Peyer's patch (tissue), 4 donors: Measurements from ENCODE around the gene SORBS1. TPM values are rescaled to one million over a fixed set of nuclear protein-coding genes. Genes with fewer than 3 reads are reported as not detected.

ENCODE experiments used
- DNase-seq, 3 donors: peaks; one replicate each; pipeline ENCODE4 v3.0.0-alpha.2; 2017 to 2019
- H3K27ac ChIP-seq, 4 donors: fragments of 200-600 bp; sonication (generic); one replicate each; pipeline ENCODE4 v1.5.1; 2016 to 2019
- H3K27me3 ChIP-seq, 2 donors: fragments of 200-600 bp; sonication (generic); one replicate each; pipeline ENCODE4 v1.5.1; 2019
- H3K36me3 ChIP-seq, 3 donors: fragments of 200-600 bp; sonication (generic); one replicate each; pipeline ENCODE4 v1.5.1; 2016 to 2019
- H3K4me1 ChIP-seq, 4 donors: fragments of 200-600 bp; sonication (generic); one replicate each; pipeline ENCODE4 v1.5.1; 2016 to 2019
- H3K4me3 ChIP-seq, 4 donors: fragments of 200-600 bp; sonication (generic); 1 replicate in 3 of 4; 2 replicates in 1 of 4; pipeline ENCODE4 v1.5.1; 2016 to 2019; ENCODE audit warnings: mild to moderate bottlenecking in 1 of 4
- H3K9me3 ChIP-seq, 4 donors: fragments of 200-600 bp; sonication (generic); one replicate each; pipeline ENCODE4 v1.5.1; 2016 to 2019; ENCODE audit warnings: mild to moderate bottlenecking in 1 of 4
- POLR2A ChIP-seq, 2 donors: fragments of 450-650 bp; IDR thresholded peaks; one replicate each; pipeline ENCODE4 v1.5.1; 2017; ENCODE audit warnings: antibody characterized with exemption in 2 of 2, mild to moderate bottlenecking in 2 of 2, moderate library complexity in 2 of 2
- total RNA-seq, 4 donors: library from RNA; depleted of rRNA; stranded (reverse); fragments of >200 nt; gene quantifications; one replicate each; pipeline ENCODE4 v1.1.0, GENCODE V29; 2016
- TF ChIP-seq, protein P1 (sequence below), 6 experiments: fragments of 450-650 bp in 4 of 6; fragments of 200-600 bp in 2 of 6; sonication (generic) in 1 of 6; IDR thresholded peaks; one replicate each; pipeline ENCODE4 v1.5.1; 2017 to 2019; ENCODE audit warnings: antibody characterized with exemption in 6 of 6, mild to moderate bottlenecking in 3 of 6, moderate library complexity in 1 of 6

Gene SORBS1
- total RNA-seq, 4 donors from 2014 or later: 34.3 to 57.1 (median 48.7) TPM

DNA sequence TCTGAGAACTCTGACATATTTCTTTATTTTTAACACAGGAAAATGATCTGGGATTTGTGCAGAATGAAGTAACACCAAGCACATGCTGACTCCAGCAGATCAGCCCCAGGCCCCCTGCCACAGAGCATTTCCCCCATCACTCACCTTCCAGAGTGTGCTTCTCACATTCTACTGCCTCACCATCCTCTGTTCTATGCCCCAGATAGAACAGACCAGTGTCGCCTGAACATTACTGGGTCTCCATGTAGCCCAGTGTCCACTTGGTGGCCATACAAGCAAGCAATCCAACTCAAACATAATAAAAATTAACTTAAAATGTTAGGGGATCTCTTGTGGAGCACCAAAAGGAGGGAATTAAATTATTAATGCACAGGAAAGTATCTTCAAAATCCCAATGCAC lies 58.8 kb downstream of the SORBS1 start:
- no peak for DNase-seq
- H3K36me3 ChIP-seq: no peaks in the 10 kb centered on the region
- H3K27ac ChIP-seq: peak overlapping the region in 1 of 4 donors; percentile 78
- H3K9me3 ChIP-seq: no peaks in the 10 kb centered on the region
- no peaks in the 10 kb centered on the region for H3K27me3 ChIP-seq
- H3K4me1 ChIP-seq: peaks cover 0 to 5% (median 0%) of the 10 kb centered on the region in 4 donors
- TF ChIP-seq POLR2A (IDR thresholded peaks at IDR 0.05): no peak
- TF ChIP-seq, protein P1, sequence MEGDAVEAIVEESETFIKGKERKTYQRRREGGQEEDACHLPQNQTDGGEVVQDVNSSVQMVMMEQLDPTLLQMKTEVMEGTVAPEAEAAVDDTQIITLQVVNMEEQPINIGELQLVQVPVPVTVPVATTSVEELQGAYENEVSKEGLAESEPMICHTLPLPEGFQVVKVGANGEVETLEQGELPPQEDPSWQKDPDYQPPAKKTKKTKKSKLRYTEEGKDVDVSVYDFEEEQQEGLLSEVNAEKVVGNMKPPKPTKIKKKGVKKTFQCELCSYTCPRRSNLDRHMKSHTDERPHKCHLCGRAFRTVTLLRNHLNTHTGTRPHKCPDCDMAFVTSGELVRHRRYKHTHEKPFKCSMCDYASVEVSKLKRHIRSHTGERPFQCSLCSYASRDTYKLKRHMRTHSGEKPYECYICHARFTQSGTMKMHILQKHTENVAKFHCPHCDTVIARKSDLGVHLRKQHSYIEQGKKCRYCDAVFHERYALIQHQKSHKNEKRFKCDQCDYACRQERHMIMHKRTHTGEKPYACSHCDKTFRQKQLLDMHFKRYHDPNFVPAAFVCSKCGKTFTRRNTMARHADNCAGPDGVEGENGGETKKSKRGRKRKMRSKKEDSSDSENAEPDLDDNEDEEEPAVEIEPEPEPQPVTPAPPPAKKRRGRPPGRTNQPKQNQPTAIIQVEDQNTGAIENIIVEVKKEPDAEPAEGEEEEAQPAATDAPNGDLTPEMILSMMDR (IDR thresholded peaks at IDR 0.05): no peak
- no peak overlapping the region for H3K4me3 ChIP-seq

DNA sequence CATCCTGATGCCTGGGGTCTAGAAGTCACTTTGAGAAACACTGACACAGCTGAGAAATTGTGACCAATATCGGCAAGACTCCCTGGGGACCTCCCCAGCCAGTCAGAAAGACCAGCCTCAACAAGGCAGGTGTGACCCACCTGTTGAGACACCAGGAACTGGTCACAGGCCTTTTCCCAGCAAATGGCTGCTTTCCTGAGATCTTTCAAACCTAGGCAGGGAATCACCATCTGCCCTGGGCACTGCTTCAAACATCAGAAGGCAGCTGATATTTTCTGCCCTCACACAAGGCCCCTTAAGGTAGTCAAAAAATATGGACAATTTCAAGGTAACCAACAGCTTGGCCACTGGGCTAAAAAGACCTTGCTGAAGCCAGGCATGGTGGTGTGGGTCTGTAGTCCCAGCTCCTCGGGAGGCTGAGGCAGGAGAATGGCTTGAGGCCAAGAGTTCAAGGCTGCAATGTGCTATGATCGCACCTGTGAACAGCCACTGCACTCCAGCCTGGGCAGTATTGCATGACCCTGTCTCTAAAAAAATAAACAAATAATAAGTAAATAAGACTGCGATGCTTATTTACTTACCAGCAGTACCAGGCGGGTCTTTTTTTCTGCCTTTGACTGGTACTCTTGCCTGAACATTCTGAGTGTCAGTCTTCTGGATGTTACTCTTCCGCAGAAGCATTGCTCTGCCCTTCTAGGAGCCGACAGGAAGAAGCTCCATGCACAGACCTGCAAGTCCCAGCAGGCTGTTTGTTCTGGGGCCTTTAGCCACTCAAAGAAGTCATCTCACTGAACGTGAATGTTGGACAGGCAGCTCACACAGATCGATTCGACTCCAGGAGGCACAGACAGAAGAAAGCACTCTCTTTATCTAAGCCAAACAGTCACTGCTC lies 59.7 kb downstream of the SORBS1 start:
- TF ChIP-seq, protein P1 (IDR thresholded peaks at IDR 0.05): no peak
- no peak for TF ChIP-seq POLR2A (IDR thresholded peaks at IDR 0.05)
- Histone ChIP-seq H3K27me3 (no peaks in the 10 kb centered on the region), H3K36me3 (no peaks in the 10 kb centered on the region), H3K27ac (peak overlapping the region in 1 of 4 donors; percentile 78), H3K9me3 (no peaks in the 10 kb centered on the region), H3K4me1 (peaks cover 0 to 5% (median 0%) of the 10 kb centered on the region in 4 donors), H3K4me3 (no peak overlapping the region)
- DNase-seq: no peak

DNA sequence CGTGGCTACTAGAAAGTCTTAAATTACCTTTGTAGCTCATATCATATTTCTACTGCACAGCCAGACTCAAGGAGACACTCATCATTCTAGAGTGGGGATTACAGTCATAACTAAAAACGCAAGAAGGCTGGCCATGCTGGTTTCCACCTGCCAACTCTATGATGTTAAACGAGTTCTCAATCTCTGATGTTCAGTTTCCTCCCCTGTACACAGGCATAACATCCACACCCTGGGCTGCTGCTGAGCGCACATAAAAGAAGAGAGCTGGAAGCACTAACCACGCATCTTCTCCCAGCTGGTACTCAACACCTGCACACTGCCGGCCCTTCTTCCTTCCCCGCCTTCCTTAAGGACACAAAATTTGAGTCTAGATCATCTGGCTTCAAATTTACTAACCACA lies 60.5 kb downstream of the SORBS1 start:
- DNase-seq: no peak
- no peak overlapping the region for H3K4me3 ChIP-seq
- H3K4me1 ChIP-seq: peaks cover 0 to 5% (median 0%) of the 10 kb centered on the region in 4 donors
- TF ChIP-seq, protein P1 (IDR thresholded peaks at IDR 0.05): no peak
- no peak for TF ChIP-seq POLR2A (IDR thresholded peaks at IDR 0.05)
- no peaks in the 10 kb centered on the region for H3K9me3 ChIP-seq
- H3K27ac ChIP-seq: peak overlapping the region in 1 of 4 donors; percentile 78
- H3K36me3 ChIP-seq: no peaks in the 10 kb centered on the region
- no peaks in the 10 kb centered on the region for H3K27me3 ChIP-seq

DNA sequence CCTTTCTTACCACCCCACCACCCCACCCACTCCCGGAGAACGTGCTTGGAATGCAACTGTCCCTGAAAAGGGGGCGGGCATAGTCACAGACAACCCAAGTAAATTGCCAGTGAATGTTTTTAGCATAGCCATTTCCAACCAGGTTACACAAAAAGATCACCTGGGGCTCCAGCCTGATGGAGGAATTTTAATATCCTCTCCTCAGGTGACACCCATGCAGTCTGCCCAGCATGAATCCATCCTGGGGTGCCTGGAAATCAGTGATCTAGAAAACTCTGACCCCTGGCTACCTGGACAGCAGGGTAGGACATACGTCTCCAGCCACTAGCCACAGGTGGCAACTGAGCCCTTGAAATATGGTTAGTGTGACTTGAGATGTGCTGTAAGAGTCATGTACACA lies 61.1 kb downstream of the SORBS1 start:
- Histone ChIP-seq H3K27me3 (no peaks in the 10 kb centered on the region), H3K4me3 (no peak overlapping the region), H3K9me3 (no peaks in the 10 kb centered on the region), H3K27ac (peak overlapping the region in 1 of 4 donors; percentile 32), H3K36me3 (no peaks in the 10 kb centered on the region), H3K4me1 (peaks cover 0 to 5% (median 0%) of the 10 kb centered on the region in 4 donors)
- DNase-seq: no peak
- TF ChIP-seq POLR2A (IDR thresholded peaks at IDR 0.05): no peak
- TF ChIP-seq, protein P1 (IDR thresholded peaks at IDR 0.05): no peak

DNA sequence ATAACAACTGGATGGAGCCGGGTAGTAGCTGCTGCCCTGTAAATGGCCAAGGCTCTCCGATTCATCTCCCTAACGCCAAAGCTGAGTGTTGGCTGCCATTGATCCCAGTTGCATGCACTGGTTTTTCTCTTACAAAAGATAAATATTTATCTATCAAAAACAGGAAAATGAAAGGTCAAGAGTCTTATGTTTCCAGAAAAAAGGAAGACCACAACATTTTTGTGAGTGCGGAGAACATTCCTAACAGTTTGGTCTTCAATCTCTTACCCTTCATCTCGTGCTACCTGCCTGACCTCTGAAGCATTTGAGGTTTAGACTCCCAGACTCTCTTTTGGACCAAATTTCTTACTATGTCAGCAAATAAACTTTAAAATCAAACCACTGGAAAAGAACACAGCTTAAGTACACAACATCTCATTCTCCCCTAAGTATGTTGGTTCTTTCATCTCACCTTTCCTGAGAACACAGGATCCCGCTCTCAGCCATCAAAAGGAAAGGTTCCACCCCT lies 61.6 kb downstream of the SORBS1 start:
- Histone ChIP-seq H3K27me3 (no peaks in the 10 kb centered on the region), H3K4me3 (no peak overlapping the region), H3K9me3 (no peaks in the 10 kb centered on the region), H3K27ac (peak overlapping the region in 1 of 4 donors; percentile 32), H3K4me1 (peaks cover 0 to 5% (median 0%) of the 10 kb centered on the region in 4 donors), H3K36me3 (no peaks in the 10 kb centered on the region)
- TF ChIP-seq, protein P1 (IDR thresholded peaks at IDR 0.05): no peak
- TF ChIP-seq POLR2A (IDR thresholded peaks at IDR 0.05): no peak
- DNase-seq: no peak
